SK-N-MC (cell line): Measurements from ENCODE around the gene ZNF618.

ENCODE experiments used
- EZH2 ChIP-seq: fragments of 200-600 bp; sonication (generic); IDR thresholded peaks from one replicate; pipeline ENCODE4 v1.6.1; 2017; ENCODE audit warnings: antibody characterized with exemption
- FOXP2 ChIP-seq: optimal IDR thresholded peaks from 2 replicates; pipeline ENCODE3; 2011; ENCODE audit warnings: mild to moderate bottlenecking, moderate library complexity; ENCODE audit not compliant: insufficient read depth; ENCODE audit errors: extremely low read length, control extremely low read depth
- POLR2AphosphoS5 ChIP-seq: IDR thresholded peaks from 2 replicates; pipeline ENCODE4 v1.6.1; 2012; ENCODE audit warnings: mild to moderate bottlenecking, low read depth, low read length, borderline replicate concordance

- TF ChIP-seq EZH2 = no peak
- TF ChIP-seq POLR2AphosphoS5 = no peak
- no peak for TF ChIP-seq FOXP2
These were observed 7.6 kb upstream of the ZNF618 start for GRCh38 chr9:113868501-113868900.
